GM12878 (cell line): ENCODE results near the gene PCDHB16.
"Not testable (repeated sequence)": the region's sequence is repeated elsewhere in the genome, so short reads cannot be mapped to it uniquely, and the experiment has no call there.

Experiments
- CBFB ChIP-seq: IDR thresholded peaks from 2 replicates; pipeline ENCODE4 v1.6.1; 2016; ENCODE audit warnings: antibody characterized with exemption, low read depth
- CTCF ChIP-seq, 3 experiments: IDR thresholded peaks in 2 of 3; conservative IDR thresholded peaks in 1 of 3; 2 replicates each; pipeline ENCODE4 v1.5.1; 2011; ENCODE audit warnings: low read depth in 3 of 3, low read length in 3 of 3, mild to moderate bottlenecking in 3 of 3, control low read depth in 2 of 3, moderate library complexity in 2 of 3, inconsistent platforms in 1 of 3, mixed read lengths in 1 of 3; ENCODE audit not compliant: control insufficient read depth in 2 of 3, insufficient read depth in 1 of 3; ENCODE audit errors: extremely low read depth in 1 of 3
- SIN3A ChIP-seq: IDR thresholded peaks from 2 replicates; pipeline ENCODE4 v1.6.1; 2012; ENCODE audit warnings: low read depth, low read length, improper control_type of control experiment

GRCh38 chr5:141215504-141215903 lies 33.3 kb downstream of the PCDHB16 start:
- not testable (repeated sequence) for TF ChIP-seq CBFB; CTCF (IDR thresholded peaks at IDR 0.05 in 2 of 3, conservative IDR thresholded peaks at IDR 0.05 in 1 of 3; ENCODE audit: control insufficient read depth in 2 of 3, extremely low read depth in 1 of 3, insufficient read depth in 1 of 3, low read depth in 3 of 3, low read length in 3 of 3); SIN3A
